Calu3 (cell line): ENCODE results near the gene SPTSSB. TPM values are rescaled to one million over a fixed set of nuclear protein-coding genes. Genes with fewer than 3 reads are reported as not detected.

Experiments
- BruUV-seq: library from RNA; stranded (reverse); fragments of 400-500 nt; replicated peaks from 2 replicates; lab custom pipeline; 2021; lab: Mats Ljungman, UMichigan
- CTCF ChIA-PET: fragments of 300-600 bp; sonication (Branson Sonifier 250); formaldehyde crosslinking; loops from one replicate; lab custom pipeline; 2022; ENCODE audit warnings: antibody characterized with exemption; lab: Charles Lee
- DNase-seq: peaks from one replicate; pipeline ENCODE4 v3.0.0; 2022
- H3K27ac Mint-ChIP-seq: one replicate; pipeline ENCODE4 v1.8.0; 2022; ENCODE audit warnings: mixed read lengths; ENCODE audit not compliant: unreplicated experiment
- H3K27me3 Mint-ChIP-seq: one replicate; pipeline ENCODE4 v1.8.0; 2022; ENCODE audit warnings: mixed read lengths; ENCODE audit not compliant: unreplicated experiment
- H3K36me3 Mint-ChIP-seq: one replicate; pipeline ENCODE4 v1.8.0; 2022; ENCODE audit warnings: mild to moderate bottlenecking, moderate library complexity, mixed read lengths; ENCODE audit not compliant: insufficient read depth, unreplicated experiment
- H3K4me1 Mint-ChIP-seq: one replicate; pipeline ENCODE4 v1.8.0; 2022; ENCODE audit warnings: mild to moderate bottlenecking, low read depth, mixed read lengths; ENCODE audit not compliant: unreplicated experiment
- H3K4me3 Mint-ChIP-seq: one replicate; pipeline ENCODE4 v1.8.0; 2022; ENCODE audit warnings: mild to moderate bottlenecking, low read depth, moderate library complexity, mixed read lengths; ENCODE audit not compliant: unreplicated experiment
- H3K9me3 Mint-ChIP-seq: one replicate; pipeline ENCODE4 v1.8.0; 2022; ENCODE audit warnings: low read depth, mixed read lengths; ENCODE audit not compliant: unreplicated experiment
- intact Hi-C: fragments of 100-400 bp; cut with micrococcal nuclease; formaldehyde crosslinking; loops from one replicate; pipeline ENCODE4 v1.10.0; 2022; ENCODE audit not compliant: unreplicated experiment
- total RNA-seq: library from RNA; stranded (reverse); gene quantifications from 2 replicates; pipeline ENCODE4 v1.2.3, GENCODE V29; 2022
- TF ChIP-seq, protein P1 (sequence below): fragments of 200-600 bp; IDR thresholded peaks from one replicate; pipeline ENCODE4 v1.8.0; 2022; ENCODE audit warnings: antibody characterized with exemption; ENCODE audit not compliant: unreplicated experiment

The SPTSSB gene
- total RNA-seq, 1 experiment from 2014 or later, result 8.1 TPM

DNA sequence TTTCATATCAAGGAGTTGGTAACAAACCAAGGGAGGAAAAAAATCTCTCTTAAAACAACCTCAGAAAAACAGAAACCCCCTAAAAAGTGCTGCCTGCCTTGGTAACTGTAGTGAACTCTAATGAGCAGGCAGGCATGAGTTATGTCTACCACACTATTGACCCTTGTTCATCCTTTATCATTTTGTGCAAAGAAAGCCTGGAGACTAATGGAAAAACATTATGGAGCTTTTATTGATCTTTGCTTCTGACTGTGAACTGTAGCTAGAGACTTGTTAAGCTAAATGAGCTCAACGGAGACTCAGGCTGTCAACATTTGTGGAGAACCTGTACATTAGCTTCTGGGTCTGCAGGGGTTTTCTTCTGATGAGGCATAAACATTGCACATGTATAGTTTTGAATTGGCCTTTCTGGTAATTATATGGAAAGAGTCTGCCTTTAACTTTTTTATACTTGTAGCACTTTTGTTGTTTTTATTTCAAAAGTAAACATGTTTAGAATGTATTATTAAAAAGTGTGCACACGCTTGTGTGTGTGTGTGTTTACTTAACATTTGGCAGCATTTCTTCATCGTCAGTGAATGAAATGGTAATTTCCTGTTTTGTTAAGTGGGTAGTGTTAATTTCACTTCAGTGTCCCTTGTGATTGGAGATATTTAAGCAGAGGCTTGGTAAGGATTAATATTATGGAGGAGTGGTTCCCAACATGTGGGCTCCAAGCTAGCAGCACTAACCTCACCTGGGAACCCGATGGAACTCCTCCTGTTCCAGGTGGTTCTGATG is 15.9 kb upstream of the SPTSSB start:
- Mint-ChIP-seq H3K27me3 (no peaks in the 10 kb centered on the region), H3K27ac (peak overlapping the region; percentile 9), H3K4me3 (no peak overlapping the region), H3K9me3 (no peaks in the 10 kb centered on the region), H3K36me3 (no peaks in the 10 kb centered on the region), H3K4me1 (peaks cover 12% of the 10 kb centered on the region)
- no TSS peak for BruUV-seq
- intact Hi-C loops, result no loop called here
- no peak for DNase-seq
- TF ChIP-seq, protein P1, sequence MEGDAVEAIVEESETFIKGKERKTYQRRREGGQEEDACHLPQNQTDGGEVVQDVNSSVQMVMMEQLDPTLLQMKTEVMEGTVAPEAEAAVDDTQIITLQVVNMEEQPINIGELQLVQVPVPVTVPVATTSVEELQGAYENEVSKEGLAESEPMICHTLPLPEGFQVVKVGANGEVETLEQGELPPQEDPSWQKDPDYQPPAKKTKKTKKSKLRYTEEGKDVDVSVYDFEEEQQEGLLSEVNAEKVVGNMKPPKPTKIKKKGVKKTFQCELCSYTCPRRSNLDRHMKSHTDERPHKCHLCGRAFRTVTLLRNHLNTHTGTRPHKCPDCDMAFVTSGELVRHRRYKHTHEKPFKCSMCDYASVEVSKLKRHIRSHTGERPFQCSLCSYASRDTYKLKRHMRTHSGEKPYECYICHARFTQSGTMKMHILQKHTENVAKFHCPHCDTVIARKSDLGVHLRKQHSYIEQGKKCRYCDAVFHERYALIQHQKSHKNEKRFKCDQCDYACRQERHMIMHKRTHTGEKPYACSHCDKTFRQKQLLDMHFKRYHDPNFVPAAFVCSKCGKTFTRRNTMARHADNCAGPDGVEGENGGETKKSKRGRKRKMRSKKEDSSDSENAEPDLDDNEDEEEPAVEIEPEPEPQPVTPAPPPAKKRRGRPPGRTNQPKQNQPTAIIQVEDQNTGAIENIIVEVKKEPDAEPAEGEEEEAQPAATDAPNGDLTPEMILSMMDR, result no peak
- CTCF ChIA-PET, result no interaction called here

DNA sequence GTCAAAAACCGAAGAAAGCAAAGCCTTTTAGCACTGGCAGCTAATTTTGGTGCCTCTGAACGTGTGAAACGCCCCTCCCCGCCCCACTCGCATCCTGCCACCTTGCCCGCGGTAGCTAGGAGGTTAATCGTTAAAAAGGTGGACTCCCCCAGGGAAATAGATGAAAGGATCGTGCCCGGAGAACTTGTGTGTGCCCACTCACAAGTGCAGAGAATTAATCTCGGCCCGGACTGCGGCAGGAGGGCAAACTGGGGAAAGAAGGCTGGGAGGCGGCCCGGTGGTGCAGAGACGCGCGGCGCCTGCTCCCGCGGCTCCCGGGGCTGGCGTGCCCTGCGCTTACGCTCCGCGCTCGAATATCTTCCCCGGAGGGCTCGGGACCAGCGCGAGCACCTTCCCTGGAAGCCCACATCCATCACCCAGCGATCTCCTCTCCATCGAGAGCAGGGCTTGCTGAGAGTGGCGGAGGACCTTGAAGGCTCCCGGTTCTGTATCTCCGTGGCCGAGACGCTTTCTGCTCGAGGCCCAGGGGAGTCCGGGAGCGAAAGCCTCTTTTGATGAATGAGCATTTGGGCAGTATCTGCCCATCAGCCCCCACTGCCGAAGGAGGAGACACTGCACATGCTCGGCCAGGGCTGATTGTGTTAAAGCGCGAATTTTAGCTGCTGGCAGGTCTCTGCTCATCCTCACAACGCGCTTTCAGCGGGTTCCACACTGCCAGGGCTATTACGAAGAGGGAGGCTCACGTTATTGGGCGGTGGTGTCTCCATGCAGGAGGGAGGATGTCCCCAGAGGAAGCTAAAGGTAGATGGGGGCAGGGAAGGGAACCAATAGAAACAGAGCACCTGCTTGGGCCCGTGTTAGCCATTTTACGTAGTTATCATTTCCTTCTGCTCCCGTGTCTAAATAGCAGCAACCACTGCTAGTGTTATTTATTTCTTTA is 1.3 kb upstream of the SPTSSB start:
- H3K27me3 Mint-ChIP-seq, result no peaks in the 10 kb centered on the region
- H3K27ac Mint-ChIP-seq, result peak overlapping the region; percentile 30
- intact Hi-C loops, result no loop called here
- H3K36me3 Mint-ChIP-seq, result peaks cover 20% of the 10 kb centered on the region
- no TSS peak for BruUV-seq
- peak overlapping the region; percentile 88 for H3K4me3 Mint-ChIP-seq
- TF ChIP-seq, protein P1, result no peak
- peak; percentile 55 for DNase-seq
- H3K4me1 Mint-ChIP-seq, result peaks cover 9% of the 10 kb centered on the region
- CTCF ChIA-PET, result interaction anchor here (1.7 to 2.1 kb wide), 2 partner anchors 10 to 58 kb away, joined by 6 to 7 read pairs; no protein-coding TSS in a partner anchor
- no peaks in the 10 kb centered on the region for H3K9me3 Mint-ChIP-seq

DNA sequence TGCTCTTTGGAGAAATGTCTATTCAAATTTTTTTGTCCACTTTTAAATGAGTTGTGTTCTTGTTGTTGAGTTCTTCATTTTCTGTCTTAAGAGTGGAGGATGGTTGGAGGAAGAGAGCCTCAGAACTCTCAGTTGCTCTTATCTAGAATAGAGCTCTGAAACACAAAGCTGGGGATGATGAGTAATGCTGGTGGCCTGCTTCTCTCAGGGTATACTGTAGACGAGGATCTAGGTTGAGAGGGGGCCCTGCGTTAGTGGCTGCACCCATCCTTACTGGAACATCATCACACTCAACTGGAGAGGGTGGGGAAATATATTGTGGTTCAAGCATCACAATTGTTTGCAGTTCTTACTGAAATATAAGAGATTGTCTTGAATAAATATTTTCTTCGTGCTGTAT is 1.8 kb downstream of the SPTSSB start:
- no peak overlapping the region for H3K27ac Mint-ChIP-seq
- BruUV-seq, result no TSS peak
- peaks cover 20% of the 10 kb centered on the region for H3K36me3 Mint-ChIP-seq
- no peaks in the 10 kb centered on the region for H3K27me3 Mint-ChIP-seq
- no peaks in the 10 kb centered on the region for H3K9me3 Mint-ChIP-seq
- no peak overlapping the region for H3K4me3 Mint-ChIP-seq
- CTCF ChIA-PET, result no interaction called here
- H3K4me1 Mint-ChIP-seq, result peaks cover 12% of the 10 kb centered on the region
- TF ChIP-seq, protein P1, result no peak
- intact Hi-C loops, result no loop called here
- no peak for DNase-seq

DNA sequence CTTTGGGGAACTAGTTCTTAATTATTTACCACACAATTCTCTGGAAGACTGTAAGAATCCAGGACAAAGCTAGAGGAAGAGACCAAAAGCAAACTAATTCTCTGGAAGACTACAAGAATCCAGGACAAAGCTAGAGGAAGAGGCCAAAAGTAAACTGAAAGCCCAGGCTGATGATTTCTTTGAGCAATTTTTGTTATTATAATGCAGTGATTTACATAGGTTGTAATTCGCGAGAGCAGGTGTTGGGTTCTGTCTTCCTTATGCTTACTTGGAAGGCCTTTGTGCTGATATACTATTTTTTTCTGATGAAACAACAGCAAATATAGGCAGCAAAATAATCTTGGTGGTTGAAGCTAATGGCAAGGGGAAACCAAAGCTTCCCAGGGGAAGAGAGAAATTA is 5.2 kb downstream of the SPTSSB start:
- no TSS peak for BruUV-seq
- peaks cover 6% of the 10 kb centered on the region for H3K4me1 Mint-ChIP-seq
- CTCF ChIA-PET, result no interaction called here
- H3K27ac Mint-ChIP-seq, result no peak overlapping the region
- H3K27me3 Mint-ChIP-seq, result no peaks in the 10 kb centered on the region
- intact Hi-C loops, result no loop called here
- H3K4me3 Mint-ChIP-seq, result no peak overlapping the region
- TF ChIP-seq, protein P1, result no peak
- no peaks in the 10 kb centered on the region for H3K36me3 Mint-ChIP-seq
- DNase-seq, result no peak
- H3K9me3 Mint-ChIP-seq, result no peaks in the 10 kb centered on the region
